Mesendoderm (in vitro differentiated cells): ENCODE results near the gene IL17RE. TPM values are rescaled to one million over a fixed set of nuclear protein-coding genes. Genes with fewer than 3 reads are reported as not detected.

Experiments used
- DNase-seq: peaks from one replicate; pipeline ENCODE4 v3.0.0; 2013
- H2AK5ac ChIP-seq: 2 replicates; pipeline ENCODE4 v1.6.1; 2013; ENCODE audit warnings: low read length, inconsistent platforms
- H2BK120ac ChIP-seq: 2 replicates; pipeline ENCODE4 v1.6.1; 2013; ENCODE audit warnings: low read depth, mild to moderate bottlenecking, low read length, moderate library complexity, mixed read lengths
- H2BK15ac ChIP-seq: replicated peaks from 2 replicates; pipeline ENCODE4 v1.6.1; 2013; ENCODE audit warnings: low read depth, mild to moderate bottlenecking, moderate library complexity
- H2BK5ac ChIP-seq: 2 replicates; pipeline ENCODE4 v1.6.1; 2013; ENCODE audit warnings: low read length, inconsistent platforms
- H3K18ac ChIP-seq: 2 replicates; pipeline ENCODE4 v1.6.1; 2013; ENCODE audit warnings: mild to moderate bottlenecking, low read length, mixed read lengths
- H3K23ac ChIP-seq: one replicate; pipeline ENCODE4 v1.6.1; 2013; ENCODE audit warnings: low read length
- H3K27ac ChIP-seq: 2 replicates; pipeline ENCODE4 v1.5.1; 2013; ENCODE audit warnings: low read depth, mild to moderate bottlenecking, inconsistent platforms, low read length, moderate library complexity
- H3K27me3 ChIP-seq: 2 replicates; pipeline ENCODE4 v1.6.1; 2013; ENCODE audit warnings: low read length, control low read depth, mild to moderate bottlenecking, inconsistent platforms; ENCODE audit not compliant: insufficient read depth, poor library complexity
- H3K36me3 ChIP-seq: 2 replicates; pipeline ENCODE4 v1.6.1; 2013; ENCODE audit warnings: low read length, inconsistent platforms; ENCODE audit not compliant: control insufficient read depth, insufficient read depth
- H3K4ac ChIP-seq: one replicate; pipeline ENCODE4 v1.6.1; 2013; ENCODE audit warnings: low read depth, mild to moderate bottlenecking, low read length, moderate library complexity
- H3K4me1 ChIP-seq: 2 replicates; pipeline ENCODE4 v1.6.1; 2013; ENCODE audit warnings: low read depth, low read length, inconsistent platforms; ENCODE audit not compliant: control insufficient read depth
- H3K4me2 ChIP-seq: 2 replicates; pipeline ENCODE4 v1.6.1; 2013; ENCODE audit warnings: low read length
- H3K4me3 ChIP-seq: 2 replicates; pipeline ENCODE4 v1.5.1; 2013; ENCODE audit warnings: mild to moderate bottlenecking, low read length
- H3K56ac ChIP-seq: one replicate; pipeline ENCODE4 v1.6.1; 2013; ENCODE audit warnings: low read length
- H3K79me1 ChIP-seq: 2 replicates; pipeline ENCODE4 v1.6.1; 2013; ENCODE audit warnings: low read length, inconsistent platforms
- H3K79me2 ChIP-seq: 2 replicates; pipeline ENCODE4 v1.6.1; 2013; ENCODE audit warnings: mild to moderate bottlenecking, low read length; ENCODE audit not compliant: control insufficient read depth, insufficient read depth
- H3K9ac ChIP-seq: 2 replicates; pipeline ENCODE4 v1.6.1; 2013; ENCODE audit warnings: low read length, inconsistent platforms
- H4K5ac ChIP-seq: one replicate; pipeline ENCODE4 v1.6.1; 2013; ENCODE audit warnings: low read length
- H4K8ac ChIP-seq: one replicate; pipeline ENCODE4 v1.6.1; 2013; ENCODE audit warnings: low read depth, mild to moderate bottlenecking, control low read depth, low read length, moderate library complexity
- WGBS: extraction: QIAGEN DNeasy Blood & Tissue Kit; methylation state at CpG from one replicate; pipeline ENCODE4 v1.1.7; 2013; ENCODE audit warnings: low lambda C conversion rate, missing lambda C conversion rate; ENCODE audit not compliant: insufficient coverage; ENCODE audit errors: extremely low coverage; 5-methylcytosine and 5-hydroxymethylcytosine counted together
- small RNA-seq: library from polyadenylated mRNA; stranded (forward); fragments of <200 nt; extraction: miRNeasy Mini kit (QIAGEN cat#:217004); gene quantifications from one replicate; pipeline ENCODE3, GENCODE V24; 2013; ENCODE audit not compliant: insufficient read depth

Gene IL17RE

DNA sequence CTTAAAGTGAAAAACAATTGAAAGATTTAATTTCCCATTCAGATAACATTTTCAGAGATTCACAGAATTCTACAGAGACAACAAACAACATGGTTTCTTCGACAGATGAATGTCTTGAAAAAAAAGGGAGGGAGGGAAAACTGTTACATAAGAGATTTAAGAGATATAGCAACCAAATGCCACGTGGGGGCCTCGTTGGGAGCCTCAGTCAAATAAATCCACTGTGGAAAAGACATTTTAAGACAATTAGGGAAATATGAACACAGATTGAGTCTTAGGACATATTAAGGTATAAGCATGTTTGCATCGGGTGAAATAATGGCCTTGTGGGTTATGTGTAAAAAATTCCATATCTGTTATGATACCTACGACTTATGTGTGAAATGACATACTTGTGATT lies 54.6 kb downstream of the IL17RE start:
- Histone ChIP-seq H3K56ac (no peak overlapping the region), H3K4ac (no peak overlapping the region), H3K4me2 (no peak overlapping the region), H3K27me3 (no peaks in the 10 kb centered on the region), H2BK120ac (no peak overlapping the region), H2BK15ac (no peak overlapping the region), H3K9ac (no peak overlapping the region), H3K79me1 (no peaks in the 10 kb centered on the region), H2AK5ac (no peak overlapping the region), H3K79me2 (no peaks in the 10 kb centered on the region), H3K4me3 (no peak overlapping the region), H4K8ac (no peak overlapping the region), H3K18ac (no peak overlapping the region), H3K36me3 (no peaks in the 10 kb centered on the region), H3K23ac (no peak overlapping the region), H4K5ac (no peak overlapping the region), H2BK5ac (no peak overlapping the region), H3K4me1 (no peaks in the 10 kb centered on the region), H3K27ac (no peak overlapping the region)
- DNase-seq, result no peak
- WGBS, result no CpG with 5 or more reads among the region's 5 CpGs

DNA sequence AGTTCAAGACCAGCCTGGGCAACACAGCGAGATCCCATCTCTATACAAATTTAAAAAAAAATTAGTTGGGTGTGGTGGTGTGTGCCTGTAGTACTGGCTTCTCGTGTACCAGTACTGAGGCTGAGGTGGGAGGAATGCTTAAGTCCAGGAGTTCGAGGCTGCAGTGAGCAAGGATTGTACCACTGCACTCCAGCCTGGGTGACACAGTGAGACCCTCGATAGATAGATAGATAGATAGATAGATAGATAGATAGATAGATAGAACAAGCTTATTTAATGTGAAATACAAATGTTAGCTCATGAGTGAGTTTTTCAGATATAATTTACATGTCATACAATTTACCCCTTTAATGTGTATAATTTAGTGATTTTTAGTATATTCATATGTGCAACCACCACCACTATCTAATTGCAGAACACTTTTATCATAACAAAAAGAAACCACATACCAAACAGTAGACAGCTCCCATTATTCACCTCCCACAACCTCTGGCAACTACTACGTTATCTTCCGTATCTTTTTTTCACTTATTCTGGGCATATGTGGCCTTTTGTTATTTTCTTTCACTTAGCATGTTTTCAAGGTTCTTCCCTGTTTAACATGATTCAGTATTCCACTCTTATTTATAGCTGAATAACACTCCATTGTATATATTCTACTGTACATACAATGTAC lies 62.7 kb downstream of the IL17RE start:
- H3K4me2 ChIP-seq, result no peak overlapping the region
- H2BK15ac ChIP-seq, result no peak overlapping the region
- no CpG with 5 or more reads among the region's 6 CpGs for WGBS
- no peaks in the 10 kb centered on the region for H3K4me1 ChIP-seq
- no peaks in the 10 kb centered on the region for H3K79me1 ChIP-seq
- H4K5ac ChIP-seq, result no peak overlapping the region
- no peak overlapping the region for H3K4me3 ChIP-seq
- no peaks in the 10 kb centered on the region for H3K27me3 ChIP-seq
- no peak for DNase-seq
- peaks cover 7% of the 10 kb centered on the region for H3K36me3 ChIP-seq
- H2AK5ac ChIP-seq, result no peak overlapping the region
- no peak overlapping the region for H4K8ac ChIP-seq
- H3K9ac ChIP-seq, result no peak overlapping the region
- H3K18ac ChIP-seq, result no peak overlapping the region
- H3K27ac ChIP-seq, result no peak overlapping the region
- no peak overlapping the region for H3K56ac ChIP-seq
- H3K23ac ChIP-seq, result no peak overlapping the region
- H2BK5ac ChIP-seq, result no peak overlapping the region
- H2BK120ac ChIP-seq, result no peak overlapping the region
- no peak overlapping the region for H3K4ac ChIP-seq
- H3K79me2 ChIP-seq, result no peaks in the 10 kb centered on the region

Small RNA genes within 50 kb of the gene (small RNA-seq; reads per million reads assigned to genes)
- gene RNU6-882P, result not detected
